Measurements from ENCODE around the gene SLC9A9.
A peak's percentile ranks its signal among the peaks of the same experiment; 100 is the strongest.

SLC9A9 gene

DNA sequence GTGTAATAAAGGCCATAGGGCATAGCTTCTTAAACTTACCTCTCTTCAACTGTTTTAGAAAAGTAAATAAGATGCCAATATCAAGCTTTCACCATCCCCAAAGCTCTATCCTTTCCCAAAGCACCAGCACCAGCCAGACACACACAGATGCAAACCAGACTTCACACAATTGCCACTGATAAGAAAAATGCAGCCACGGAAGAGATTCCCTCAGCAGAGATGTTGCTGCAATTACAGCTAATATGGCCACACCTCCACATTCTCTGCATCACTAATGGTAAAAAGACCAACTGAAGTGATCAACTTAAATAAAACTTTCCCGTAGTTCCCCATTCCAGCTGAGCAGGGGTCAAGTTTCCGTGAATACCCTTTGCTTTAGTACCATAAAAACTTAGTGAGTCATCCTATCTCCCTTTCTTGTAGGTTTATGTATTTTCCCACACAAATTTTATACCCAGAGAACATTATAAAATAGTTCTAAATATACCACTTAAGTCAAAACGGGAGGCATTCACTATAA lies 64.4 kb downstream of the SLC9A9 start:
- no peaks in the 10 kb centered on the region for H3K27me3 ChIP-seq (ENCODE audit: low read depth, low read length)
- no peak overlapping the region for H3K27ac ChIP-seq (ENCODE audit: low read length)
- H3K36me3 ChIP-seq (ENCODE audit: control insufficient read depth in 1 of 2, insufficient read depth in 2 of 2, low read length in 2 of 2), result no peaks in the 10 kb centered on the region
- no peak overlapping the region for H3K4me3 ChIP-seq (ENCODE audit: low read depth in 1 of 2, low read length in 2 of 2)
- H3K4me1 ChIP-seq (ENCODE audit: control insufficient read depth in 1 of 2, insufficient read depth in 2 of 2, low read length in 2 of 2), result no peaks in the 10 kb centered on the region
- H3K9me3 ChIP-seq (ENCODE audit: control insufficient read depth in 1 of 2, low read length in 2 of 2), result no peaks in the 10 kb centered on the region

DNA sequence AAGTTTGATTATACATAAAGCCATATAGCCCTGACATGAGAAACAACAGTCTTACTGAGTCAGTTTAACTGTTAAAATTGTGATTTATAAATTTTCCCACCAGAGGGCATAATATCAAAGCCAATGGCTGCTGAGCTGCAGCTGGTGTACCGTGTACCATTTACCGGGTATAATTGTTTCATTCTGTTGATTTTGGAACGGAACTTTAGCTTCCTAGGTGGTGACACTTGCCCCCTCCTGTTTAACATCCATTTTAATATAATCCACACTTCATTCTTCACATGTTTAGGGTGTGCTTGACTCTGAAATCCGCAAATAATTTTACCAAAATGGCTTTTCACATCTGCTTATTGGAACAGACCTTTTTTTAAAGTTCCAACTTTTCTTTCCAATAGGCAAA lies 72.8 kb downstream of the SLC9A9 start:
- H3K27me3 ChIP-seq (ENCODE audit: low read depth, low read length), result no peaks in the 10 kb centered on the region
- H3K36me3 ChIP-seq (ENCODE audit: control insufficient read depth in 1 of 2, insufficient read depth in 2 of 2, low read length in 2 of 2), result no peaks in the 10 kb centered on the region
- peaks cover 4 to 9% of the 10 kb centered on the region in 2 donors for H3K4me1 ChIP-seq (ENCODE audit: control insufficient read depth in 1 of 2, insufficient read depth in 2 of 2, low read length in 2 of 2)
- H3K9me3 ChIP-seq (ENCODE audit: control insufficient read depth in 1 of 2, low read length in 2 of 2), result no peaks in the 10 kb centered on the region
- H3K27ac ChIP-seq (ENCODE audit: low read length), result peak overlapping the region; percentile 6
- peak overlapping the region in 1 of 2 donors; percentile 45 for H3K4me3 ChIP-seq (ENCODE audit: low read depth in 1 of 2, low read length in 2 of 2)

DNA sequence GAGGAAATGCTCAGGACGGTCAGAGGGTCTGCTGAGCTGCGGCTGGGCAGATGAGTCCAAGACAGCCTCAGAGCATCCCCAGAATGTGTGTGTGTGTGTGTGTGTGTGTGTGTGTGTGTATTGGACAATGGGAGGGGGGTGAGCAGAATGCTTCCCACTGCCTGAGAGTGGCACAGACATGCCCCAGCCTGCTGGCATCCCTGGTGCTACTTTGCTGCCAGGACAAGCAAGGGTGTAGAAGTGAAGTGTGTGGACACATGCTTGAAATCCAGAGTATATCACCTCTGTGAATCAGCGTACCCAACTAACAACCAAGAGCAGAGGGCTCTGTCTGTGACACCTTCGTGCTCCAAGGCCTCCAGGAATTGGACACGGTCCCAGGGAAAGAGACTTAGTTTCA lies 76.3 kb downstream of the SLC9A9 start:
- Histone ChIP-seq H3K27me3 (ENCODE audit: low read depth, low read length) (no peaks in the 10 kb centered on the region), H3K4me3 (ENCODE audit: low read depth in 1 of 2, low read length in 2 of 2) (no peak overlapping the region), H3K36me3 (ENCODE audit: control insufficient read depth in 1 of 2, insufficient read depth in 2 of 2, low read length in 2 of 2) (no peaks in the 10 kb centered on the region), H3K4me1 (ENCODE audit: control insufficient read depth in 1 of 2, insufficient read depth in 2 of 2, low read length in 2 of 2) (peaks cover 5 to 21% of the 10 kb centered on the region in 2 donors), H3K27ac (ENCODE audit: low read length) (no peak overlapping the region), H3K9me3 (ENCODE audit: control insufficient read depth in 1 of 2, low read length in 2 of 2) (no peaks in the 10 kb centered on the region)

DNA sequence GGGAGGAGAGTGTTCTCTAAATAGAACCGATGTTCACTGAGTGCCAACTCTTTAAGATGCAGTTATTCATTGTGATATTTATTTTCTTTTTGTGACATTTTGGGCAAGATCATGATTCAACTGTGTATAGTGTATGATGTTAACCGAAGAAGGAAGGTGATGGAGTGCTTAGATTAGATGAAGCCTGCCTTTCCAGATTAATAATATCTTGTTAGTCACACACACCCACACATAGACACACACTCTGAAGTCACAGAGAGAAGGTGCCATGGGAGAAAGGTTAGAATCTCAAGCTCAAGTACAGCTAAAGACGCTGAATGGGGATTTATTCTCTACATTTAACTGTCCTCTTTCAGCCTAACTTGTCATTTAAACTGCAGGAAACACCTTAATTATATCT lies 77.0 kb downstream of the SLC9A9 start:
- Histone ChIP-seq H3K27me3 (ENCODE audit: low read depth, low read length) (no peaks in the 10 kb centered on the region), H3K4me3 (ENCODE audit: low read depth in 1 of 2, low read length in 2 of 2) (no peak overlapping the region), H3K27ac (ENCODE audit: low read length) (no peak overlapping the region)

DNA sequence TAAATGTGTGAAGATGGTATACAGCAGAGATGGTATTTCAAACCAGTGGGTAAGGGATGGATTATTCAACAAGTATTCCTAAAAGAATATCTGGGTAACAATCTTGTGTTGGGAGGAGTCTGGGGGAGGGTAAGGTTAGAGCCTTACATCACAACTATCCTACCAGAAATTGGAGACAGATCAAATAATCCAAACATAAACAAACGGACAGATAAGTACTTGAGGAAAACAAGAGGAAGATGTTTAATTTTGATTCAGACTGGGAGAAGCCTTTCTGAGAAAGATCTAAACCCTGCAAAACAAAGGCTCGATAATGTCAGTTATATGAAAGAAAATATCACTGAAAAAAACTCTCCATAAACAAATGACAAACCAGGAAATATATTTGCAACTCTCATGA lies 77.9 kb downstream of the SLC9A9 start:
- H3K9me3 ChIP-seq (ENCODE audit: control insufficient read depth in 1 of 2, low read length in 2 of 2), result no peaks in the 10 kb centered on the region
- no peaks in the 10 kb centered on the region for H3K36me3 ChIP-seq (ENCODE audit: control insufficient read depth in 1 of 2, insufficient read depth in 2 of 2, low read length in 2 of 2)
- peaks cover 5 to 21% of the 10 kb centered on the region in 2 donors for H3K4me1 ChIP-seq (ENCODE audit: control insufficient read depth in 1 of 2, insufficient read depth in 2 of 2, low read length in 2 of 2)
- H3K27me3 ChIP-seq (ENCODE audit: low read depth, low read length), result no peaks in the 10 kb centered on the region
- H3K4me3 ChIP-seq (ENCODE audit: low read depth in 1 of 2, low read length in 2 of 2), result no peak overlapping the region
- H3K27ac ChIP-seq (ENCODE audit: low read length), result no peak overlapping the region

More for the DNA sequence above, 77.0 kb downstream of the SLC9A9 start:
- H3K9me3 ChIP-seq (ENCODE audit: control insufficient read depth in 1 of 2, low read length in 2 of 2), result no peaks in the 10 kb centered on the region
- no peaks in the 10 kb centered on the region for H3K36me3 ChIP-seq (ENCODE audit: control insufficient read depth in 1 of 2, insufficient read depth in 2 of 2, low read length in 2 of 2)
- peaks cover 5 to 21% of the 10 kb centered on the region in 2 donors for H3K4me1 ChIP-seq (ENCODE audit: control insufficient read depth in 1 of 2, insufficient read depth in 2 of 2, low read length in 2 of 2)

DNA sequence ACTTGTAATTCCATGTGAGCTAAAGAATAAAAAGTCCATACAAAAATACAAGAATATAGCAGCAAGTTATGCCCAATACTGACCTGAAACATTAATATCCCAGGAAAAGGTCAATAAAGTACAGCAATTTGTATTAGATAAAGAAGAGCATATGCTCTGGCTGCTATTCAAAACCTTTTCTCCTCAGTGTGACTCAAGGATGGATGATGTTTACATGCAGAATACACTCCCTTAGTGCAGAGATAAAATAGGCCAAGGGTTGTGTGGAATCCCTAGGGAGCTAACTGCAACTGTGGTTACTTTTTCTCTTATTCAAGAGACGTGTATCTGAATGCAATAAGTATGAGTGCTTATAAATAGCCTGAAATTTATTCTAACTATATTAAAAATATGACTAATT lies 78.7 kb downstream of the SLC9A9 start:
- Histone ChIP-seq H3K27ac (ENCODE audit: low read length) (no peak overlapping the region), H3K4me1 (ENCODE audit: control insufficient read depth in 1 of 2, insufficient read depth in 2 of 2, low read length in 2 of 2) (peaks cover 5 to 21% of the 10 kb centered on the region in 2 donors)

DNA sequence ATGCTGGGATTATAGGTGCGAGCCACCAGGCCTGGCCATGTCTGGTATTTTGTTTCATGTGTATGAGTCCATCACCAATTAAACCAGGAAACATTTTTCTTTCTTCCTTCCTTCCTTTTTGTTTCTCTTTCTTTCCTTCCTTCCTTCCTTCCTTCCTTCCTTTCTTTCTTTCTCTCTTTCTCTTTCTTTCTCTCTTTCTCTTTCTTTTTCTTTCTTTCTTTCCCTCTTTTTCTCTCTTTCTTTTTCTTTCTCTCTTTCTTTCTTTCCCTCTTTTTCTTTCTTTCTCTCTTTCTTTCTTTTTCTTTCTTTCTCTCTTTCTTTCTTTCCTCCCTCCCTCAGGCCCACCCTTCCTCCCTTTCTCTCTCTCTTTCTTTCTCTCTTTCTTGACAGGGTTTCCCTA lies 83.4 kb downstream of the SLC9A9 start:
- no peak overlapping the region for H3K4me3 ChIP-seq (ENCODE audit: low read depth in 1 of 2, low read length in 2 of 2)
- H3K27me3 ChIP-seq (ENCODE audit: low read depth, low read length), result no peaks in the 10 kb centered on the region
- H3K4me1 ChIP-seq (ENCODE audit: control insufficient read depth in 1 of 2, insufficient read depth in 2 of 2, low read length in 2 of 2), result peaks cover 0 to 6% of the 10 kb centered on the region in 2 donors
- no peaks in the 10 kb centered on the region for H3K9me3 ChIP-seq (ENCODE audit: control insufficient read depth in 1 of 2, low read length in 2 of 2)
- no peak overlapping the region for H3K27ac ChIP-seq (ENCODE audit: low read length)
- no peaks in the 10 kb centered on the region for H3K36me3 ChIP-seq (ENCODE audit: control insufficient read depth in 1 of 2, insufficient read depth in 2 of 2, low read length in 2 of 2)

More for the DNA sequence above, 78.7 kb downstream of the SLC9A9 start:
- no peaks in the 10 kb centered on the region for H3K9me3 ChIP-seq (ENCODE audit: control insufficient read depth in 1 of 2, low read length in 2 of 2)
- no peaks in the 10 kb centered on the region for H3K27me3 ChIP-seq (ENCODE audit: low read depth, low read length)
- H3K36me3 ChIP-seq (ENCODE audit: control insufficient read depth in 1 of 2, insufficient read depth in 2 of 2, low read length in 2 of 2), result no peaks in the 10 kb centered on the region
- H3K4me3 ChIP-seq (ENCODE audit: low read depth in 1 of 2, low read length in 2 of 2), result no peak overlapping the region

DNA sequence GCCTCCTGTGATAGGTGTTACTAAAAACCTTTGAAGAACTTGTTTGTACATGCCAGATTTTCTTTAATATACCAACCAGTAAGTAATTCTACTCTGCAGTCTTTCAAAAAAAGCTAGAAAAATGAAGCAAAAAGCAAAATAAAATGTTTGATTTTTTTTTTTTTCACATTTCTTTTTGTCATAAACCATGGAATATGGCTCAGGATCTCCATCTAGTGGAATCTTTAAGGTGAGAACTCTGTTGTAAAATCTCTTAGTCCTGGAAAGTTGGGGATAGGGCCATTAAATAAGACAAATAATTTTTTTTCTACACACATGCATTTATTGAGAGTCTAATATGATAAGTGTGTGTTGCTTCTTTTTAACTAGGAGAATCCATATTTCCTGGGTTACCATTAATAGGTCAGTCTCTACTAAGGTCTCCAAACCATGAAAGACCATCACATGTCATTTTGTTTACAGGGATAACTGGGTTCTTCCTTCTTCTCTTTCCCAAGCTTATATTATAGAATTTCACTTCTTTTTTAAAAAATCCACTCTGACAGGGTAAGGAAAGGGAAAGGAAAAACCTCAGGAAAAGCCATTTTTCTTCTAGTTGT lies 84.6 kb downstream of the SLC9A9 start:
- H3K4me1 ChIP-seq (ENCODE audit: control insufficient read depth in 1 of 2, insufficient read depth in 2 of 2, low read length in 2 of 2), result no peaks in the 10 kb centered on the region
- no peaks in the 10 kb centered on the region for H3K27me3 ChIP-seq (ENCODE audit: low read depth, low read length)
- no peak overlapping the region for H3K4me3 ChIP-seq (ENCODE audit: low read depth in 1 of 2, low read length in 2 of 2)
- no peaks in the 10 kb centered on the region for H3K36me3 ChIP-seq (ENCODE audit: control insufficient read depth in 1 of 2, insufficient read depth in 2 of 2, low read length in 2 of 2)
- no peak overlapping the region for H3K27ac ChIP-seq (ENCODE audit: low read length)
- no peaks in the 10 kb centered on the region for H3K9me3 ChIP-seq (ENCODE audit: control insufficient read depth in 1 of 2, low read length in 2 of 2)

DNA sequence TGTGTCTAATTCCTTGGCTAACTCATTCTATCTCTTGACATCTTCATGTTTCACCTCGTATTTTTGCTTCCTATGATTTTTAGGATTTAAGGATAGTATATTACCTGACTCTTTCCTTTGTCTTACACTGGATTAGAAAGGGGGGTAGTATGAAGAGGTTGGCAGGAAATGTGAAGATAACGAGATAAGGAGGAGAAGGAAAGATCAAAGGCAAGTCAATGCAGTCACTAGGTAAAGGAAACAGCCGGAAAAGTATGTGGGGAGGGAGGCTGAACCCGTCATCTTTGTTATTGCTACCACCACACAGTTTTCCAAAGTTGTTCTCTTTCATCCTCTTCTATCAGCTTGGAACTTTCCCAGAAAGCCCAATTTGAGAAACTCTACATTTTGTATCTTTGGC lies 90.6 kb downstream of the SLC9A9 start:
- Histone ChIP-seq H3K9me3 (ENCODE audit: control insufficient read depth in 1 of 2, low read length in 2 of 2) (no peaks in the 10 kb centered on the region), H3K4me3 (ENCODE audit: low read depth in 1 of 2, low read length in 2 of 2) (no peak overlapping the region), H3K27ac (ENCODE audit: low read length) (no peak overlapping the region)

DNA sequence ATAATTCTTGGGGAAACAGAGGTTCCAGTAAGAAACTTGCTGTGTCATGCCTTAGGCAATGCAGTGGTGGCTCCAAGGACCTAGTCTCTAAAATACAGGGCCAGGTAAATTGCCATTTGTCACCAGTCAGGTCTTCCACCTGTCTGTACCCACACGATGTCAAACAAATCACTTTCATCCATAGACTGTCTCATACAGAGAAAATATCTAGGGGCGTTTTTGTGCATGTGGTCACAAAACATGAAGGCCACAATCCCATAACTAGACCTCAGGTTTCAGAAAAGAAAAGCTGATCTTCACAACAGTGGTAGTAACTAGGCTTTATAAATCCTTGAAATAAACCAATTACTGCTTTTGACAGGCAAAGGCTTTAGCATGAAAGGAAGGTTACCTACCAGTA lies 92.3 kb downstream of the SLC9A9 start:
- peaks cover 0 to 4% of the 10 kb centered on the region in 2 donors for H3K4me1 ChIP-seq (ENCODE audit: control insufficient read depth in 1 of 2, insufficient read depth in 2 of 2, low read length in 2 of 2)
- H3K36me3 ChIP-seq (ENCODE audit: control insufficient read depth in 1 of 2, insufficient read depth in 2 of 2, low read length in 2 of 2), result no peaks in the 10 kb centered on the region
- H3K9me3 ChIP-seq (ENCODE audit: control insufficient read depth in 1 of 2, low read length in 2 of 2), result no peaks in the 10 kb centered on the region
- H3K27me3 ChIP-seq (ENCODE audit: low read depth, low read length), result no peaks in the 10 kb centered on the region
- no peak overlapping the region for H3K27ac ChIP-seq (ENCODE audit: low read length)
- H3K4me3 ChIP-seq (ENCODE audit: low read depth in 1 of 2, low read length in 2 of 2), result no peak overlapping the region

More for the DNA sequence above, 90.6 kb downstream of the SLC9A9 start:
- Histone ChIP-seq H3K36me3 (ENCODE audit: control insufficient read depth in 1 of 2, insufficient read depth in 2 of 2, low read length in 2 of 2) (no peaks in the 10 kb centered on the region), H3K4me1 (ENCODE audit: control insufficient read depth in 1 of 2, insufficient read depth in 2 of 2, low read length in 2 of 2) (peaks cover 0 to 4% of the 10 kb centered on the region in 2 donors), H3K27me3 (ENCODE audit: low read depth, low read length) (no peaks in the 10 kb centered on the region)

DNA sequence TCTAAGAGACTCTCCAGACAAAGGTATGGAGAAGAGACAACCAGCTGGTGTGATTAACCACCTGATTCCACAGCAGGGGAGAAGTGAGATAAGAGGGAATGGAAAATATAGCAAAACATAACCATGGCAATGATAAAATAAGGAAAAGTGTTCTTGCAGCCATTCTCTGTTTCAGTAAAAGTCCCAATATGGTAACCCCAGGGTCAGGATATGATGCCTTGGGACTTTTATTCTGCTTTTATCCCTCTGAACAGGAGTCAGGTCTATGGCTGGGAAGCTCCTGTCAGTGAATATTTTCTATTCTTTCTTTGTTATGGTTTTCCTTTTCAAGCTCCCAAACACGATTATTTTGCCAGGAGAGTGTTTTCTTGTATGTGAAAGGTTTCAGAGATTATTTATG lies 94.2 kb downstream of the SLC9A9 start:
- Histone ChIP-seq H3K36me3 (ENCODE audit: control insufficient read depth in 1 of 2, insufficient read depth in 2 of 2, low read length in 2 of 2) (no peaks in the 10 kb centered on the region), H3K9me3 (ENCODE audit: control insufficient read depth in 1 of 2, low read length in 2 of 2) (no peaks in the 10 kb centered on the region), H3K27ac (ENCODE audit: low read length) (no peak overlapping the region), H3K4me3 (ENCODE audit: low read depth in 1 of 2, low read length in 2 of 2) (no peak overlapping the region), H3K27me3 (ENCODE audit: low read depth, low read length) (no peaks in the 10 kb centered on the region), H3K4me1 (ENCODE audit: control insufficient read depth in 1 of 2, insufficient read depth in 2 of 2, low read length in 2 of 2) (peaks cover 0 to 4% of the 10 kb centered on the region in 2 donors)

DNA sequence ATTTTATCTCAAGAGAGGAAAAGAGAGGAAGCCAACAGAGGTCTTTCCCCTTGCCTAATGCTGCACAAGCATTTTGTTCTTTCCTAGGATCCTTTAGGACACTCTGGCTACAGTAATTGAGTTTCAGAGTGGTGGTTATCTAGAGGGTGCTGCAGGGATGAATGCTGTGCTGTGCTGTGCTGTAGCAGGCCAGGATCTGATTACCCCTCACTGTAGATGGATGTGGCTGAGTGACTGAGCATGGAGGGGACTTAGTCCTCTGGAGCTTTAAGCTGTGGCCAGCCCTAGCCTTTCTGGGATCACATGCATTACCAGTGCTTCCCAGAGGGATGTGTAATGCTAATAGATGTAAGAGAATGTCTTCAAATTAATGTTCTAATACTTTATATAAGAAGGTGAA lies 94.8 kb downstream of the SLC9A9 start:
- H3K4me1 ChIP-seq (ENCODE audit: control insufficient read depth in 1 of 2, insufficient read depth in 2 of 2, low read length in 2 of 2), result peaks cover 0 to 4% of the 10 kb centered on the region in 2 donors
- no peak overlapping the region for H3K27ac ChIP-seq (ENCODE audit: low read length)
- no peaks in the 10 kb centered on the region for H3K27me3 ChIP-seq (ENCODE audit: low read depth, low read length)
- no peaks in the 10 kb centered on the region for H3K9me3 ChIP-seq (ENCODE audit: control insufficient read depth in 1 of 2, low read length in 2 of 2)
- H3K36me3 ChIP-seq (ENCODE audit: control insufficient read depth in 1 of 2, insufficient read depth in 2 of 2, low read length in 2 of 2), result no peaks in the 10 kb centered on the region
- H3K4me3 ChIP-seq (ENCODE audit: low read depth in 1 of 2, low read length in 2 of 2), result no peak overlapping the region
